Activated naive CD4-positive, alpha-beta T cell treated with anti-CD3 and anti-CD28 coated beads, Interleukin-2, amount 50 U/mL, for 24 hours (primary cell): ENCODE results near the gene FZD7.

Source experiments
- H3K27ac Mint-ChIP-seq: one replicate; pipeline ENCODE4 v1.8.0; 2021; ENCODE audit warnings: mild to moderate bottlenecking, mixed read lengths
- H3K27me3 Mint-ChIP-seq: one replicate; pipeline ENCODE4 v1.8.0; 2021; ENCODE audit warnings: mixed read lengths
- H3K36me3 Mint-ChIP-seq: one replicate; pipeline ENCODE4 v1.8.0; 2021; ENCODE audit warnings: mixed read lengths
- H3K4me1 Mint-ChIP-seq: one replicate; pipeline ENCODE4 v1.8.0; 2021; ENCODE audit warnings: mixed read lengths
- H3K4me3 Mint-ChIP-seq: one replicate; pipeline ENCODE4 v1.8.0; 2021; ENCODE audit warnings: mild to moderate bottlenecking, mixed read lengths
- H3K9me3 Mint-ChIP-seq: one replicate; pipeline ENCODE4 v1.8.0; 2021; ENCODE audit warnings: mixed read lengths

Gene FZD7

DNA sequence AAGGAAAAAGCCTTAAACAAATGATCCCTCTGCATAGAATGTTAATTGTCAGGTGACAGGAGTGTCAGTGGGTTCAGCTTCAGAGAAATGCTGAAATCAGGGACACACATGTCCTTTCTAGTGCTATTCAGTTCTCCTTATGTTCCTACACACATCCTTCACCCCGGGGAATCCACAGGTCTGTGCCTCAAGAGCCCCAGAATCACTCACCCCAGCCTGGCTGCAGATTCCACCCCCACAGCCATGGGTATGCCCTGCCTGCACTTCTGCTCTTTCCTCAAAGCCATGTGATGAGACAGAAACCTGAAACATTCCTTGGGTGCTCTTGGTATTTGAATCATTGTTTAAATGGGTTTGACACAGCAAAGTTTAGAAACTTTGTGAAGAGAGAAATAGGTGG, 27.4 kb upstream of the FZD7 start:
- Mint-ChIP-seq H3K27me3 (peaks cover 3% of the 10 kb centered on the region), H3K4me3 (no peak overlapping the region), H3K4me1 (no peaks in the 10 kb centered on the region), H3K9me3 (no peaks in the 10 kb centered on the region), H3K36me3 (no peaks in the 10 kb centered on the region), H3K27ac (no peak overlapping the region)

DNA sequence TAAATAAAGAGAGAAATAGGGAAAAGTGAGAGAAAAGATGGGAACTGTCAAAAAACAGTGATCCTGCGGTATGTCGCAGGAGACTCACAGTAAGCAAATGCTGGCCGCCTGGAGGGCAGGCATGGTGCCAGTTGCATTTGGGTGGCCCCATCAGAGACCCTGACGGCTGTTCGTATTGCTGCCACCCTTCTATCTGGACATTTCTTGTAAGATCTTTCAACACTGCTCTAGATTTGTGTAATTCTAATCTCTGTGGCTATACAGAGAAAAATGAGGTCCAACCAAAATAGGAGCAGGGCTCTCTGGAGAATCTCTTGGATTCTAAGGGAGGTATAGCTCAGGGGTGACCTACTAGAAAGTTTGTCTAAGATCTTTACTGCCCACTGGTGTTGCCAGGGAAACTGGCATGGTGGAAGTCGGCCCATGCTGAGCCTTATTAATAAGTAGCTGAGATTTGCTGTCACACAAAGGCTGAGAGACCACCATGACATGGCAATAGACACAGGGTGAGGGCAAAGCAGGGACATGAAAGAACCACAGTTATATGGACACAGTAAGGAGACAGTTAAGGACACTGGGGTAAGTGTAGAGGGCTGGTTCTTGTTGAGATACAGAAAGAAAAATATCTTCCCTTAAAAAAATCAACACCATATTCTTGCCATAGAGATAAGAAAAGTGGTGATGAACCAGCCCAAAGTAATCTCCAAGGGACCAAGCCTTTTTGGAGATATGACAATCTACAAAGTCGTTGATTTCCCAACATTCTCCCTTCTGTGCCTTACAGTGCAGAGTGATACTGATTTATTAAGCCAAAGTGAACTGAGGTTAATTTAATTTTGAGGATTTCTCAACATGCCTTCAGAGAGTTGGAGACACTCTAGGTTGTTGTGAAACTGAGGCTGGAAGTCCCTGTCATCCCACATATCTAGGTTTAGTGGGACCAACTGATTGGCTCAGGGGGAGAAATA, 26.4 kb upstream of the FZD7 start:
- peaks cover 3% of the 10 kb centered on the region for H3K27me3 Mint-ChIP-seq
- H3K27ac Mint-ChIP-seq = no peak overlapping the region
- H3K9me3 Mint-ChIP-seq = no peaks in the 10 kb centered on the region
- no peaks in the 10 kb centered on the region for H3K4me1 Mint-ChIP-seq
- no peak overlapping the region for H3K4me3 Mint-ChIP-seq
- H3K36me3 Mint-ChIP-seq = no peaks in the 10 kb centered on the region

DNA sequence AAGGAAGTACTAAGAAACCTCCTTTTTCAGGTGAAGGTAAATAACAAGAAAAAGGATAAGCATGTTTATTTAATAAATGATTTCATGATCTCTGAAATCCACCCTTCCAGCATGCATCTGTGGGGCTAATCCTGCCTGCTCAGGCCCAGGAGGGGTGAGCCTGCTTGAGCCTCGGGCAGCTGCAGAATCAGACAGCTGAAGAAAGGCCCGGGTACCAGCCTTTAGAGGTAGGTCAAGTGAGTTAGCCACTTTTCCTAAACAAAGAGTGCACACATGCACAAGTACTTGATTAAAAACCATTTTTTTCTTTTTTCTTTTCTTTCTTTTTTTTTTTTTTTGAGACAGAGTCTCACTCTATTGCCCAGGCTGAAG, 25.7 kb upstream of the FZD7 start:
- H3K4me3 Mint-ChIP-seq = no peak overlapping the region
- peaks cover 3% of the 10 kb centered on the region for H3K27me3 Mint-ChIP-seq
- H3K4me1 Mint-ChIP-seq = no peaks in the 10 kb centered on the region
- H3K36me3 Mint-ChIP-seq = no peaks in the 10 kb centered on the region
- H3K9me3 Mint-ChIP-seq = no peaks in the 10 kb centered on the region
- no peak overlapping the region for H3K27ac Mint-ChIP-seq

DNA sequence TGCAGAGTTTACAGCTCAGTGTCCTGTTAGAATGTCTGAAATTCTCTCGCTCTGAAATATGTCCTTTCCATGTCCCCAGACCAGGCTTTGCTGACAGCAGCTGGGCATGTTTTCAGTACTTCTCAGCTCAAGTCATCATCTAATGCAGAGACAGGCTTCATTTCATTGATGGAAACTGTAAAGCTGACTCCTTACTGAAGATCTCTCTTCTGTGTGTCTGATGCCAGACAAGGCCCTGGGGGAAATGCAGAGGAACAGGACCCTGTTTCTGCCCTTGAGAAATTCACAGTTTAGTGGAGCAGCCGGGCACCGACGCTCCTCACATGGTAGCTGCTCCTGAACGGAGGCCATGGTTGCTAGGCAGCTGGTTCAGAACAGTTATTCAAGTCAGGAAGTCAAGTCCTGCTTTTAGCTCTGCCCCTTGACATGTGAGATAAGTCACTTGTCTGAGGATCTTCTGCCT, 24.6 kb upstream of the FZD7 start:
- no peaks in the 10 kb centered on the region for H3K9me3 Mint-ChIP-seq
- H3K27me3 Mint-ChIP-seq = peaks cover 3% of the 10 kb centered on the region
- no peak overlapping the region for H3K27ac Mint-ChIP-seq
- H3K4me3 Mint-ChIP-seq = no peak overlapping the region
- H3K4me1 Mint-ChIP-seq = no peaks in the 10 kb centered on the region
- no peaks in the 10 kb centered on the region for H3K36me3 Mint-ChIP-seq

DNA sequence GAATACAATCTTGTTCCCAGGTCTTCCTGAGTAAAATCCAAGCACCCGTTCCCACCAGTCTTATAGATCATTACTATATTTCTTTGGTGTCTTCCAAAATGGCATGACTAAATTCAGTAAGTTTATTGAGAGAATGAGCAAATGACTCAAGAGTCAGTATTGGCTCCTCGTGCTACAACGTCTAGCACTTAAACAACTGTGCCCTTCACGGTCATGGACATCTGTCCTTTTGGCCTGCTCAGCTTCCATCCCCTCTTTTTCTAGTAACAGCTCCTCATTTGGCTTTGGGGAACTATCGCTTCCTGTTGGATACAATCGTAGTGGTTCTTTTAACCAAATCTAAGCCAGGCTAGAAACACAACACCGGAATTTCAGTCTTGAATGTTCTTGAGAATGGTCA, 24.1 kb upstream of the FZD7 start:
- Mint-ChIP-seq H3K36me3 (no peaks in the 10 kb centered on the region), H3K4me3 (no peak overlapping the region), H3K9me3 (no peaks in the 10 kb centered on the region), H3K4me1 (no peaks in the 10 kb centered on the region), H3K27ac (no peak overlapping the region), H3K27me3 (peaks cover 3% of the 10 kb centered on the region)

DNA sequence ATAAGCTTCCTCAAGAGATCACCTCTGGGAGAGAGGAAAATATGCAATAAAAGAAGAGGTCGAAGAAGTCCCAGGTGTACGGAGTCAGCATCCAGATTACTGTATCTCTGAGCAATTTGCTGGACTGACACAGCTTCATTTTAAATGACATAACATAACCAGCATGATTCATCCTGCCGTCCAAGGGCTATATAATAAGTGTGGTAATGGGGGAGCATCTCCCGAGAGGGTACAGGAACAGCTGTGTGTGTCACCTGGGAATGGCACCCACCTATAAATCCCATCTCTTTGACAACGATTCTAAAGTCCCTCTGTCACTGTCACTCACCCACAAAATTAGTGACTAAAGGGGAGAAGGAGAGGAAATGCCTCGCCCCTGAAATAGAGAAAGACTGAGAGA, 19.3 kb upstream of the FZD7 start:
- Mint-ChIP-seq H3K4me3 (no peak overlapping the region), H3K36me3 (no peaks in the 10 kb centered on the region), H3K4me1 (no peaks in the 10 kb centered on the region), H3K27ac (no peak overlapping the region), H3K27me3 (peaks cover 6% of the 10 kb centered on the region), H3K9me3 (no peaks in the 10 kb centered on the region)

DNA sequence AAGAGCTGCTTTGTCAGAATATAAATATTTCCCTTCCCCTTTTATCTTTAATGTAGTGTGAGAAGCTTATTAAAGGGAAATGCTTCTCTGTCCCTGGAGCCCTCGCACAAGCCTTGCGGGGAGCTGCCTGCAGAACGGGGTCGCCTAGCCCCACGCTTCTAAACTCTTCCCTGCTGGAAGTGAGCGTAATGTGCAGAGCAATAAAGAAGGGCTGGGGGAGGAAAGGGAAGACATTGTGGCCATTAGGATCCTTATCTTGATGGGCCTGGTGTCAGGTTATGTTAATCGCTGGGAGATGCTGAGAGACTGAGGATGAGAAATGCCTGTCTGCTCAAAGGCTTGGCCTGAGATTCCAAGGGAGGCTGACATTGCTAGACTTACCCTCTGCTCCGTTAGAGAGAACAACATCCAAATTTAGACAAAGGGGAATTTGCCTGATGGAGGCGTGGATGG, 18.9 kb upstream of the FZD7 start:
- Mint-ChIP-seq H3K36me3 (no peaks in the 10 kb centered on the region), H3K9me3 (no peaks in the 10 kb centered on the region), H3K4me1 (no peaks in the 10 kb centered on the region), H3K27me3 (peaks cover 6% of the 10 kb centered on the region), H3K4me3 (no peak overlapping the region), H3K27ac (no peak overlapping the region)

DNA sequence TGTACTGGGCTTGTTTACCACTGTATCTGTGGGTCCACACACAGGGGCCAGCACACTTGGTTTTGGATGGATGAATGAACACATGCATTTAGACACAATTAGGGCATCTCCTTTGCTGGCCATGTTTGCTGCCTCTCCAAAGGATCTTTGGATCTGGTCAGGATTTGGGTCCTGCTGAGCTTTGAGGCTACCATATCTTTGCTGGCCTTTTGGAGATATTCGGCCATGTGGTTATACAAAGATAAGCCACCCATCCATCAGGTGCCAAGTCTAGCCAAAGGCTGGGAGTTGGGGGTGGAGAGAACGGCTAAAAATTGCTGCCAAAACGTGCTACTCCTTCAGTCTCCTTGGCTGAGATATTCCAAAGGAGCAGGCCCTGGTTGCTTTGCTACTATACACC, 18.2 kb upstream of the FZD7 start:
- H3K27ac Mint-ChIP-seq = no peak overlapping the region
- no peaks in the 10 kb centered on the region for H3K9me3 Mint-ChIP-seq
- peaks cover 3% of the 10 kb centered on the region for H3K27me3 Mint-ChIP-seq

DNA sequence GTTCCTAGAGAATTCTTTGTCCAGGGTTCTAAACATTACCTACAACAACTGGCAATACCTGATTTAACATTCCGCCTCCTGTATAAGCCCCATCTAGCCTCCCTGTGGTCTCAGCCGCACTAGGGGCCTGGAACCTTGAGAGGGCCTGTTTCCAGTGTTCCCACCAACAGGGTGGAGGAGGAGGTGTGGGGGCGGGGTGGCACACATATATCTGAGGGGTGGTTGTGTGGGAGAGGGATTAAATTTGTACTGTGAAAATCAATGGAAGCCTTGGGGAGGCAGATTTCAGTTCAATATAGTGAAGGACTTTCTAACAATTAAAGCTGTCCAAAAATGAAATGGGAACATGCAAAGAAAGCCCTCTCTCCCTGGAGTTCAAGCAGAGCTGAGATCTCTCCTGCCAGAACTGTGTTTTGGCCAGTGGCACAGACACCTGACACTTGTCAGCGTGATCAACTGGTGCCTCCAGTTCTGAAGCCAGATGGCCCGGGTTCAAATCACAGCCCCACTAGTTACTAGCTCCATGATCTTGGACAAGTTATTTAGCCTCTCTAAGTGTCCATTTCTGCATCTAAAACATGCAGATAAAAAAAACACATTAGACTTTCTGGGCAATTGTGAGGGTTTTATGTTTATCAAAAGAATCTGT, 17.0 kb upstream of the FZD7 start:
- Mint-ChIP-seq H3K9me3 (no peaks in the 10 kb centered on the region), H3K27me3 (peaks cover 3% of the 10 kb centered on the region), H3K4me3 (no peak overlapping the region), H3K27ac (no peak overlapping the region), H3K36me3 (no peaks in the 10 kb centered on the region), H3K4me1 (no peaks in the 10 kb centered on the region)

More for the DNA sequence above, 18.2 kb upstream of the FZD7 start:
- no peak overlapping the region for H3K4me3 Mint-ChIP-seq
- H3K36me3 Mint-ChIP-seq = no peaks in the 10 kb centered on the region
- H3K4me1 Mint-ChIP-seq = no peaks in the 10 kb centered on the region

DNA sequence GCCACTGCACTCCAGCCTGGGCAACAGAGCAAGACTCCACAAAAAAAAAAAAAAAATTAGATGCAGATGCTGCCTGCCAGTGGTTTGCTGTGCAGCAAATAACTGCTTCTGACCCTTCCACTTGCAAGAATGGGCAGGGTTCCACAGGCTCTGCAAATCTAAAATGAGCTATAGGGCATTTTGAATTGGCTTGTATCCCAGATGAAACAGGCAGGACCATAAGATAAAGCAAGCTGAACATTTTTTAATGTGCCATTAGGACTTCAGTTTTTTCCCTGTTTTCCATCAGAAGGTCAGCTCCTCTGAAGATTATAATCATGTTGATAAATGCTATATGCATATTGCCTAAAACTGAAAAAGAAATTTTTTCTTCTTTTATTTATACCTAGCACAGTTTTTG, 15.7 kb upstream of the FZD7 start:
- Mint-ChIP-seq H3K9me3 (no peaks in the 10 kb centered on the region), H3K4me3 (no peak overlapping the region), H3K27me3 (peaks cover 3% of the 10 kb centered on the region), H3K27ac (no peak overlapping the region), H3K4me1 (no peaks in the 10 kb centered on the region), H3K36me3 (no peaks in the 10 kb centered on the region)

DNA sequence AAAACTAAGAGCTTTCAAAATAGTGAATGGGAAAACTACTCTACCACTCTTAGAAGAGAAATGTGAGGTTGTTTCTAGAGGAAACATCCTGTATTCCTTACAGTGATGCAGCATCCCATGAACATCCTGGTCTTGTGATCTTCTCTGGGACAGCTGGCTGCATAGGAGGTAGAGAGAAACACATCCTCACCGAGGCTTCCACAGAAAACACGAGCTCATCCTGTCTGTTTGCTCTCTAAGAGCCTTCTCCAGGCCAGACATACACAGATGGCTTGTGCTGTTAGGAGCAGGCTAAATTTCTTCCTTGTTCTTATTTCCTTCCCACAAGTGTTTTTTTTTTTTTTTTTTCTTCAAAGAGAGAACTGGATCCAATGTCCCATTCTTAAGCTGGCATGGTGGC, 14.7 kb upstream of the FZD7 start:
- Mint-ChIP-seq H3K27me3 (peaks cover 3% of the 10 kb centered on the region), H3K4me3 (no peak overlapping the region), H3K36me3 (no peaks in the 10 kb centered on the region), H3K4me1 (no peaks in the 10 kb centered on the region), H3K27ac (no peak overlapping the region), H3K9me3 (no peaks in the 10 kb centered on the region)

DNA sequence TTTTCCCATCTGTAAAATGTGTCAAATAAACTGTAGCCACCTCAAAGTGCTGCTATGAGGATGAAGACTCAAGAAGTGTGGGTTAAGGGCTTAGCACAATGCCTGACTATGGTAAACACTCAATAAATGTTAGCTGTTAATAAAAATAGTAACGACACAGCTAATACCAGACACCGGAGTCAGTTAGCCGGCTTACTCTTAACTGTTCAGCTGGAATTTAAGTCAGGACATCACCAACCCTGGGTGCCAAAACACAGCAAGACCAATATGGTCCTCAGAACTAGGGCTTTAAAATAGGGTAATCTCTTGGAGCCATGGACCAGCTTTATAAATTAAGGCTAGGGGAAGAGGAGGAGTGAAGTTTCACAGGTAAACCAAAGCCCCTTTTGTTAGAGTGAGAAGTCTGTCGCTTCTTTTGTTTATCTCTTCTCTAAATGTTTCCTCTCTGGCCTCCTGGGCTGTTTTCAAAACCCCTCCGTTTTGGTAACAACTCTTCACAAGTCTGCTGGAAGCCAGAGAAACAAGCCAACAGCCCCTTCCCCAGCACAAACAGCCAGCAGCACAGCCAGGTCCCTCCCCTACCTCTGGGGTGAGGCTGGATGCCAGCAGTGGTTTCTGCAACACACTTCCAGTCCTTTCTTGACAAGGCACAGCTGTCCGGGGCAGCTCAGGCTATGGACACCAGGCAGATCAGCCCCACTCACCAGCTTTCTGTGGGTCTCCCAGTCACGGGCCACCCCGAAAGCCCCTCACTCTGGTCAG, 13.8 kb upstream of the FZD7 start:
- Mint-ChIP-seq H3K9me3 (no peaks in the 10 kb centered on the region), H3K27me3 (peaks cover 3% of the 10 kb centered on the region), H3K27ac (no peak overlapping the region), H3K4me3 (no peak overlapping the region), H3K4me1 (no peaks in the 10 kb centered on the region), H3K36me3 (no peaks in the 10 kb centered on the region)

DNA sequence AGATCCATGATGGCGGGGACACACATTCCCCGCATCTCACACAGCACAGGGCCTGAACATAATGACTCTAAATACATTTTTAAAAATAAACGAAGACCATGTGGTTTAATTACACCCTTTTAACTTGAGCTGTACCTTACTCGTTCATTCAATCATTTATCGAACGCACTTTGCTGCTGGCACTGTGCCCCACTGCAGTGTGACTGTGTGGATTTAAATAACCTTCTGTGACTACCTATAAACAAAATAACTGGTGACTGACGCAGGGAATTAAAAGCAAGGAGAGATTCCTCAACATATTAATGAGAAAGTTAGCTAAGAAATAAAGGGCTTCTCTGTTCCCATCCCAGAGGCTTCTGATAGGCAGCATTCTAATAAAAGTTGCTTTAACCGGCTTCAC, 10.9 kb upstream of the FZD7 start:
- Mint-ChIP-seq H3K27ac (no peak overlapping the region), H3K36me3 (no peaks in the 10 kb centered on the region), H3K4me1 (no peaks in the 10 kb centered on the region), H3K9me3 (no peaks in the 10 kb centered on the region), H3K27me3 (no peaks in the 10 kb centered on the region), H3K4me3 (no peak overlapping the region)

DNA sequence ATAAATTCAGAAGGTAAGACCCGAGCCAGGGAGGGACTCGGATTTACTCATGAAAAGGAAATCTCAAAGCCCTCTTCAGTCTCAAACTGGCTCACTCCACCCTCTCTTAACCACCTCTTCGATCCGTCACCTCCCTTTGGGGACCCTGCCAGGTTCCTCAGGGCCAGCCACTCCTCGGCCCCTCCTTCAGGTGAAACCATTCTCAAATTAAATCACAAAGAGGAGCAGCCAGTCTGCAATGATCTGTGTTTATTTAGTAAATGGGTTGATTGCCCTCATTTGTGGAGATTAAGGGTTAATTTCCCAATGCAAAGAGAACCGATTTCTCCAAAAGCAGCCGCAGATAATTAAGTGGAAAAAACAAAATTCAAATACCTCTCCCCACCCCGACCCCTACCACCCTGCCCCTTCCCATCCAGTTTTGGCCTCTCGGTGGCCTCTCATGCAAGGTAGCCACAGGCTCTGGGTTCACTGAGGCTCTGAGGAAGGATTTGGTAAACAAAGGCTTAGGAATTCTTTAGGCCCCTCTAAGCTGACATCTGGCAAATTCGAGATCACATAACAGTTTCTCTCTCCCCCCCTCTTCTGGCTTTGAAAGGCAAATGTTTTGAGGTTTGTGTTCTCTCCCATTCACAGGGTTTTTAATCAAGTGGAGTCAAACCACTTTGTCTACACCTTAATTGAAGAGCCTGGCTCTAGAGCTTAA, 10.3 kb upstream of the FZD7 start:
- no peak overlapping the region for H3K27ac Mint-ChIP-seq
- no peaks in the 10 kb centered on the region for H3K9me3 Mint-ChIP-seq
- no peaks in the 10 kb centered on the region for H3K27me3 Mint-ChIP-seq
- no peaks in the 10 kb centered on the region for H3K4me1 Mint-ChIP-seq
- no peaks in the 10 kb centered on the region for H3K36me3 Mint-ChIP-seq
- no peak overlapping the region for H3K4me3 Mint-ChIP-seq

DNA sequence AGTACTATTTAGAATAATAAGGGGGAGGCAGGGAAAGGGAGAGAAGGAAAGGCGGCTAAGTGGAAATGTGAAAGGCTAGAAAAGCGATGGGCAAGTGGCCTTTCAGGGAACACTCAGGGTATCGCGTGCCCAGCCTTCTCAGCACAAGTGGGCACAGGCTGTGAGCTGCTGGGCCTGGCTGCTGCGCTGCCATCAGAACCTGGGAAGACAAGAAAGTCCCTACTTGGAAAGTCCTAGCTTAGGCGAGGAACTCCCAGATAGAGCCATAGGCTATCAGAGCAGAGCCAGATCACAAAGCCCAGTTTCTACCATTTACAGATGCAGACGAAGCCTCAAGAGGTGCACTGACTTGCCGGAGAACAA, 9.8 kb upstream of the FZD7 start:
- Mint-ChIP-seq H3K9me3 (no peaks in the 10 kb centered on the region), H3K4me3 (no peak overlapping the region), H3K27ac (no peak overlapping the region), H3K4me1 (no peaks in the 10 kb centered on the region), H3K27me3 (no peaks in the 10 kb centered on the region), H3K36me3 (no peaks in the 10 kb centered on the region)
